Measurements from ENCODE around the gene PPIL6.

Gene PPIL6

GRCh38 chr6:109449795-109450673, 9.6 kb upstream of the PPIL6 start:
- in situ Hi-C loops (cut with MboI; ENCODE audit: low sequenced_read_pairs), result no loop called here

- in situ Hi-C loops (cut with MboI; ENCODE audit: low sequenced_read_pairs), result no loop called here
Observed at GRCh38 chr6:109449064-109449794, 8.8 kb upstream of the PPIL6 start.

GRCh38 chr6:109448615-109449014, 8.2 kb upstream of the PPIL6 start:
- in situ Hi-C loops (cut with MboI; ENCODE audit: low sequenced_read_pairs), result no loop called here

GRCh38 chr6:109447878-109448555, 7.6 kb upstream of the PPIL6 start:
- in situ Hi-C loops (cut with MboI; ENCODE audit: low sequenced_read_pairs), result no loop called here

GRCh38 chr6:109447087-109447486, 6.7 kb upstream of the PPIL6 start:
- in situ Hi-C loops (cut with MboI; ENCODE audit: low sequenced_read_pairs), result no loop called here

GRCh38 chr6:109446541-109446940, 6.1 kb upstream of the PPIL6 start:
- in situ Hi-C loops (cut with MboI; ENCODE audit: low sequenced_read_pairs), result no loop called here

GRCh38 chr6:109446072-109446471, 5.6 kb upstream of the PPIL6 start:
- in situ Hi-C loops (cut with MboI; ENCODE audit: low sequenced_read_pairs), result no loop called here

GRCh38 chr6:109445382-109445781, 5.0 kb upstream of the PPIL6 start:
- in situ Hi-C loops (cut with MboI; ENCODE audit: low sequenced_read_pairs), result no loop called here

GRCh38 chr6:109443425-109443950, 3.1 kb upstream of the PPIL6 start:
- in situ Hi-C loops (cut with MboI; ENCODE audit: low sequenced_read_pairs), result no loop called here

GRCh38 chr6:109442393-109442924, 2.0 kb upstream of the PPIL6 start:
- in situ Hi-C loops (cut with MboI; ENCODE audit: low sequenced_read_pairs), result no loop called here

- in situ Hi-C loops (cut with MboI; ENCODE audit: low sequenced_read_pairs), result no loop called here
Observed at GRCh38 chr6:109441069-109441816, 815 bp upstream of the PPIL6 start.

- in situ Hi-C loops (cut with MboI; ENCODE audit: low sequenced_read_pairs), result no loop called here
Observed at GRCh38 chr6:109436041-109436440, 4.4 kb downstream of the PPIL6 start.

GRCh38 chr6:109434456-109434855, 6.0 kb downstream of the PPIL6 start:
- in situ Hi-C loops (cut with MboI; ENCODE audit: low sequenced_read_pairs), result no loop called here

GRCh38 chr6:109429496-109429895, 10.9 kb downstream of the PPIL6 start:
- in situ Hi-C loops (cut with MboI; ENCODE audit: low sequenced_read_pairs), result no loop called here

- in situ Hi-C loops (cut with MboI; ENCODE audit: low sequenced_read_pairs), result no loop called here
Observed at GRCh38 chr6:109428889-109429477, 11.4 kb downstream of the PPIL6 start.

GRCh38 chr6:109424946-109425345, 15.5 kb downstream of the PPIL6 start:
- in situ Hi-C loops (cut with MboI; ENCODE audit: low sequenced_read_pairs), result no loop called here

GRCh38 chr6:109421184-109421583, 19.2 kb downstream of the PPIL6 start:
- in situ Hi-C loops (cut with MboI; ENCODE audit: low sequenced_read_pairs), result no loop called here

GRCh38 chr6:109420751-109421150, 19.7 kb downstream of the PPIL6 start:
- in situ Hi-C loops (cut with MboI; ENCODE audit: low sequenced_read_pairs), result no loop called here

GRCh38 chr6:109417646-109418045, 22.8 kb downstream of the PPIL6 start:
- in situ Hi-C loops (cut with MboI; ENCODE audit: low sequenced_read_pairs), result no loop called here

- in situ Hi-C loops (cut with MboI; ENCODE audit: low sequenced_read_pairs), result no loop called here
Observed at GRCh38 chr6:109411034-109411433, 29.4 kb downstream of the PPIL6 start.

All from HL-60/S4 treated with retinoic acid at 250 ng/mL for 4 days and 3 days (cell line).